ENCODE measurements around the gene PNPLA6. TPM values are rescaled to one million over a fixed set of nuclear protein-coding genes. Genes with fewer than 3 reads are reported as not detected.

PNPLA6 gene
- total and polyA plus RNA-seq, 9 of the 15 experiments (the other 6 are each of a cell fraction or from before 2014, with no cell fraction given) = 0.07 to 30.2 (median 8.3) TPM

GRCh38 chr19:7486923-7487322 lies 48.6 kb upstream of the PNPLA6 start:
- Histone ChIP-seq H3K4me3 (no peak overlapping the region), H3K9me3 (replicated peaks; ENCODE audit: control insufficient read depth, insufficient read depth, low read depth, low read length) (no peaks in the 10 kb centered on the region), H3K4me2 (ENCODE audit: insufficient read depth, low read length) (no peak overlapping the region), H3K9ac (ENCODE audit: insufficient read depth in 1 of 2, low read depth in 2 of 2, low read length in 2 of 2) (no peak overlapping the region), H3K36me3 (ENCODE audit: control insufficient read depth, insufficient read depth, low read length) (no peaks in the 10 kb centered on the region), H3K27ac (ENCODE audit: extremely low read depth, low read depth, low read length) (no peak overlapping the region), H3K9me1 (ENCODE audit: control insufficient read depth, insufficient read depth, low read length) (no peaks in the 10 kb centered on the region), H2AFZ (ENCODE audit: low read depth, low read length) (no peak overlapping the region), H3K79me2 (ENCODE audit: control insufficient read depth, insufficient read depth, low read length) (peaks cover 2% of the 10 kb centered on the region; the same call in 1 of the 3 replicates), H3K4me1 (replicated peaks in 1 of 2; ENCODE audit: control insufficient read depth in 2 of 2, insufficient read depth in 2 of 2, low read length in 2 of 2) (peaks cover 16 to 39% of the 10 kb centered on the region in 2 experiments; a peak in 4 of 5 replicates), H4K20me1 (replicated peaks; ENCODE audit: control insufficient read depth, insufficient read depth, low read length) (no peaks in the 10 kb centered on the region), H3K27me3 (ENCODE audit: control insufficient read depth in 2 of 2, insufficient read depth in 2 of 2, low read length in 2 of 2) (no peaks in the 10 kb centered on the region)
- CTCF ChIA-PET (ENCODE audit: low intra/inter-chr PET ratio) = no interaction called here
- no peak for ATAC-seq
- no peak for DNase-seq (ENCODE audit: extremely low read depth in 1 of 4, low spot score in 3 of 4)
- TF ChIP-seq FUS (optimal IDR thresholded peaks at IDR 0.05; ENCODE audit: low read depth, low read length) (no peak), CEBPB (tag; IDR thresholded peaks at IDR 0.05) (no peak), ZNF780A (CRISPR knock-in tag; IDR thresholded peaks at IDR 0.05) (no peak), ZNF398 (CRISPR knock-in tag; IDR thresholded peaks at IDR 0.05) (no peak), ETV5 (CRISPR knock-in tag; IDR thresholded peaks at IDR 0.05; ENCODE audit: low read depth) (no peak), GTF2F1 (IDR thresholded peaks at IDR 0.05; ENCODE audit: low read depth, low read length) (no peak), CHD7 (IDR thresholded peaks at IDR 0.05; ENCODE audit: low read depth, low read length) (no peak), ZNF133 (CRISPR knock-in tag; IDR thresholded peaks at IDR 0.05) (no peak)
- POLR2A ChIA-PET = no interaction called here
- intact Hi-C loops (cut with micrococcal nuclease) (no loop called here), in situ Hi-C loops (cut with MboI) (no loop called here)
- BruUV-seq (replicated peaks) = no TSS peak
- WGBS (ENCODE audit: insufficient coverage, low coverage, missing lambda C conversion rate) = 32% methylated on average over 2 of the region's 2 CpGs
- no peak for FAIRE-seq
